NCI-H1105 treated with DMSO at 0.1 percent for 48 hours (cell line): ENCODE measurements around the gene DOC2A.
"Not testable (repeated sequence)": the region's sequence is repeated elsewhere in the genome, so short reads cannot be mapped to it uniquely, and the experiment has no call there.

Experiments used
- DNase-seq: peaks from one replicate; lab custom pipeline; 2025; lab: John Stamatoyannopoulos, UW

The DOC2A gene

GRCh38 chr16:30010844-30011713 lies at the start of gene DOC2A:
Gene DOC2A (minus strand): TSS chr16:30011027. CDS start chr16:30010222, 805 bp downstream.
- peak; percentile 40 for DNase-seq

GRCh38 chr16:30060346-30060745 lies 49.5 kb upstream of the DOC2A start:
- DNase-seq: no peak

- no peak for DNase-seq
These were observed 44.2 kb upstream of the DOC2A start for GRCh38 chr16:30054959-30055553.

- DNase-seq: no peak
These were observed 43.6 kb upstream of the DOC2A start for GRCh38 chr16:30054451-30054850.

- DNase-seq: no peak
These were observed 42.7 kb upstream of the DOC2A start for GRCh38 chr16:30053376-30054015.

DNA sequence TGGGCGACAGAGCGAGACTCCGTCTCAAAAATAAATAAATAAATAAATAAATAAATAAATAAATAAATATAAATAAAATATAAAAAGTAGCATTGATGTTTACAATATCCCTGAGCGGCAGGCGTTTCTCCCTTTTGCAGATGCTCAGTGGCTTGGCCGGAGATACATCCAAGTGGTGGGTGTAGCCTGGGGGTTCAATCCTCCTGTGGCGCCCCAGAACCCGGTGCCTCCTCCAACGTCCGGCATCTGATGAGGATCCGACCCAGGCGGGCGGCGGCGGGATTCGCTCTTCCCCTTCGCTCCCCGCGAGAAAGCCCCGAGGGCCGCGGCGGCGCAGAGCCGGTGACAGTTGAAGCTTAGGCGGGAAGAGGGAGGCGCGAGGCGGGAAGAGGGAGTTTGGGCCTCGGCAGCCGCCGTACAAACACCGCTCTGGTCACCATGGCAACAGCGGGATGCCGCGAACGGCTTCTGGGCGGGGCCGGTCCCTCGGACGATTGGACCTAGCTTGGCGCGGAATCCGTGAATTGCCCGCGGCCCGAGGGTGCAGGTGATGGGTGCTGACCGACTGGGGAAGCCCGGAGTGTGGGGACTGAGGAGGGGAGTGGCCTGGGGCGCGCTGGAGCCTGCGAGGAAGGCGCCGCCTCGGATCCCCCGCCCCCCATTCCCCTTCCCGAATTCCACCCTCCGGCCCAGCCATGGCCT lies 42.0 kb upstream of the DOC2A start:
- peak; percentile 91 for DNase-seq

DNA sequence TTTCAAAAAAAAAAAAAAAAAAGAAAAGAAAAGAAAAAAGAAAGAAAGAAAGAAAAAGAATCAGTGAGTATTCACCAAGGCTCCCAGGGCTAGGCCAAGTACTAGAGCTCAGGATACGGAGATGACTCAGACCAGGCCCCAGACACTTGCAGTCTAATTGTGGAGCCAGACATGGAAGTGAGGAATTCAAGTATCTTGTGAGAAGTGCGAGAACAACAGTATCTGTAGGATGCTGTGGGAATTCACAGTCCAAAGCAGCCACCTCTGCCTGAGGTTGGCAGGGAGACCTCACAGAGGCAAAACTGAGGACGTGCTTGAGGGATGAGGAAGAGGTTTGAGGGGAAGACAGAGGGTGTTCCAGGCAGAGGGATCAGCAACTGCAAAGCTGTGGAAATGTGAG lies 40.7 kb upstream of the DOC2A start:
- DNase-seq: no peak

DNA sequence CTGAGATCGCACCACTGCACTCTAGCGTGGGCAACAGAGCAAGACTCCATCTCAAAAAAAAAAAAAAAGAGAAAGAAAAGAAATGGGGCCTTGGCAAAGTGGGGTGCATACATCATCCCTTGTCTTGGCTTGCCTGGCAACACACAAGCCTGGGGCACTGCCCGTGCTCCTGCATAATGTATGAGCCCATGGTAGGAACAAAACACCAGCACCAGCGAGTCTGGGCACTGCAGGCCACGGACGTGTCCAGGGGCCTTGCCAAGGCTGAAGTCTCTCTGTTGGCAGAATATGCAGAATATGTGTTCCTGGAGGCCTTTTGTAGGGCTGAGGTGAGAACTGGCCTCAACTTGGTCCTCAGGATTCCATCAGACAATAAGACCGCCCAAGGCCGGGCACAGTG lies 39.0 kb upstream of the DOC2A start:
- DNase-seq: no peak

DNA sequence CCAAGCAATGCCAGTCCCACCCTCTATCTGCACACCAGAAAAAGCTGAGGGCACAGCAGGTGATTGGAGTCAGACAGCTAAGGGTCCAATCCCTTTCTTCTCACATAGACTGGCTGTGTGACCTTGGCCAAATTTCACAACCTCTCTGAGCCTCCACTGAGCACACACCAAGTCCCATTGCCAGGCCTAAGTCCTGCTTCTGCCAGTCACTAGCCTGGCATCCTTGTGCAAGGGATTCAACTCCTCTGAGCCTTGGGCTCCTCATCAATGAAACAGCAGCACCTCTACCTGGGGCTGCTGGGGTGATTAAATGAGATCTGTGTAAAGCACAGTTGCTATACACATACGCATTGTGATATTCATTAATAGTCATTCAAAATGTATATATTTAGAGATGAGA lies 35.8 kb upstream of the DOC2A start:
- DNase-seq: no peak

- no peak for DNase-seq
These were observed 35.4 kb upstream of the DOC2A start for GRCh38 chr16:30046178-30046577.

DNA sequence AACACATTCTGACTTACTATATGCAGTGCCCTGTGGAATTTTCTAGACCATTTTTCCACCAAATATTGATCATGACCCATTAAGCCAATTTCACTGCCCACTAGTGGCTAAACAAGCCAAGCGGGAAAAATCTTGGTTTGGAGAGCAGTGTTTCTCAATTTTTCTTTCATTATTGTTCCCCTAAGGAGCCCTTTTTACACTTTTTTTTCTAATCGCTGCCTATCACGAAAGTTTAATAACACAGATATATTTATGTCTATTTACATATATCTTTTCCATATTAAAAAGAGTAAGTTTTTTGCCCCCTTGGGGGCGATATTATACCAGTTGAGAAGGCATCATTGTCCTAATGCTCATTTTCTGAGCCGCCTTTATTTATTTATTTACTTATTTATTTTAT lies 31.0 kb upstream of the DOC2A start:
- peak; percentile 14 for DNase-seq

GRCh38 chr16:30040690-30041089 lies 29.9 kb upstream of the DOC2A start:
- DNase-seq: not testable (repeated sequence)

DNA sequence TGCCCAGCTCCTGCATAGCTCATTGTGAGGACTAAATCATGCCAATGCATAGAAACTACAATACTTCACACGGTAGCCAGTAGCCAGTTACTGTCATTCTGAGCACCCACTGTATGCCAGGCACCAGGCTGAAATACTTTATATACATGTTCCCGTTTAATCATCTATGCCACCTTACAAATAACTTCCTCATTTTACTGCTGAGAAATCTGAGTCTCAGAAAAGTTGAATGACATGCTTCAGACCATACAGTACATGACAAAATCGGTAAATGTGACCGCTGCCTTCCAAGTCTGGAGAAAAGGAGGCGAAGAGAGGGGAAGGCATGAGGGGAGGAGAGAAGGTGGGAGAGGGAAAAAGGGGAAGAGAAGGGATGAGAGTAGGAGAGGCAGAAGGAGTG lies 29.4 kb upstream of the DOC2A start:
- DNase-seq: no peak

GRCh38 chr16:30033270-30033669 lies 22.4 kb upstream of the DOC2A start:
- DNase-seq: no peak

GRCh38 chr16:30032083-30032819 lies 21.4 kb upstream of the DOC2A start:
- peak; percentile 80 for DNase-seq

- no peak for DNase-seq
These were observed 20.7 kb upstream of the DOC2A start for GRCh38 chr16:30031477-30031918.

DNA sequence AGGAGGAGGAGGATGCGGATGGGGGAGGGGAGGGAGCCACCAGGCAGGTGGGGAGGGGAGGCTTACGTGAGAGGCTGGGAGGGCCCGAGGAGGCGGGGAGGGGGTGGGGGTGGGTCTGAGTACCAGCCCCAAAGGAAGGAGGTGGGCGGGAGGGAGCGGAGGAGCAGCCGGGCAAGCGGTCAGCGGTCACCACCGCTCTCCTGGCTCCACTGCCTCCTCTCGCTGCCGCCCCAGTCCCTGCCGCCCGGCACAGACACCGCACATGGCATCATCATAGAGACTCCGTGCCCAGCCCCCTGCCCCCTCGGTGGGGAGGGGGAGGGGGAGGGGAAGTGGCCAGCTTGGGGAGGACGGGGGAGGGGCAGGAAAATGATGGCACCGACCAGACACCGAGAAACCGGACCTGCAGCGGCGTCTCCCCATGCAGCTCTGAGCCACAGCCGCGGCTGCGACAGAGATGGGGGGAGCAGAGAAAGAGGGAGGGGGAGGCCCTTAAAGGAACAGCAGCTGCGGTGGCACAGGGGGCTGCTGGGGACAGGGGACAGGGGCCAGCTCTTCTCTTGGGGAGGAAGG lies 20.1 kb upstream of the DOC2A start, which contains the start of gene TLCD3B:
Gene TLCD3B, minus strand, starts transcription at position 431 of the 573 bp plus-strand sequence. CDS start 744 bp downstream, outside the sequence.
- peak; percentile 13 for DNase-seq

DNA sequence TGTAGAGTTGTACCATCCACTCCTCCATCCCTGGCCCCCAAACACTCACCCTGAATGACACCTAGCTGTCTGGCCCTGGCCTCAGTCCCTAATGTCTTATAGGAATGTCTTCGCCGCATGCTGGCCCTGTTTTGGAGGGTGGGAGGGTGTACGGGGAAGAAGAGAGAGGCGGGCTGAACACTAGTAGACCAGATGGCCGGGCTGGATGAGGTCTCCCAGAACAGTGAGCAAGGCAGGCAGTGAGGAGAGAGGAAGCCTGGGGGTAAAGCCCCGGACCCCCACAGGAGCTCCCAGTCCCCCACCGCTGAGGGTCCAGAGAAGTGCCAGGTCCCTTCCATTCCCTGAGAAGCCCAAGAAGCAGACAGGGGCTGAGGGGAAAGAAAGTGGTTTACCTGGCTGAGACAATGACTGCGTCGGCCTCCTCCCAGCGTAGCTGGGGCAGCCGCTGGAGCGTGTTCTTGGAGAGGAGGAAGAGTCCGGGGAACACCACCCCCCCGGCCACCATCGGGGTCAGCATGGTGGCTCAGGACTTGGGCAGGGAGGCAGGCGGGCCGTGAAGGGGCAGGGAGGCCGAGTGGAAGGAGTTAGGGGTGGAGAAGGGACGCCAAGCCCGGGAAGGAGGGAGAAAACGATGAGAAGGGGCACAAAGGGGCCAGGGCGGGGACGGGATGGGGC lies 19.3 kb upstream of the DOC2A start:
- DNase-seq: no peak

DNA sequence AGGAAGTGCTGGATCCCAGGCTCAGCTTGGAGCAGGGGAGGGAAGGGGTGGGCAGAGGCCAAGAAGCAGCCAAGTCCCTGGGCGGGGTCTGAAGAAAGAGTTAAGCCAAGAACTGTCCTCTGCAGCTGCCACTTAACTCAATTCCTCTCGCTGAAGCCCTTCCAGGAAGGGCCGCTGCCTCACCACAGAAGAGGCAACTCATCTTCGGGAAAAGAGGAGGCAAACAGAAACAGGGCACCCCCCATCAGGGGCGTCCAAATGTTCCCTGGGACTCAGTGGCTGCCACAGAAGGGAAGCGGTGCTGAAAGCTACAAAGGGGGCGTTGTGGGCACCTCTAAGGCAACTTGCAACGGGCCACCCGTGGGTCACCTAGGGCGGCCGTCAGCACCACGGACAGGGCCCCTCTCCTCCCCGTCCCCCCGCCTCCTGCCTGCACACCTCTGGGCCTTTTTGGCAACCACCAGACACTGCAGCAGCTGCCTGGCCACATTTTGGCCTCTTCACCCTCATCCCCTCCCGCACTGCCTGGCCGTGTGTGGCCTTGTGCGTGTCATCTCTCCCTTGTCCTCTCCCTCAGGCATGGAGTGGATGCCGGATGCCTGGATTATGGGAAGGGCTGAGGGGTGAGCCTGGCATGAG lies 17.7 kb upstream of the DOC2A start:
- no peak for DNase-seq
